Measurements from ENCODE around the gene RFX1. TPM values are rescaled to one million over a fixed set of nuclear protein-coding genes. Genes with fewer than 3 reads are reported as not detected.
"Not testable (repeated sequence)": the region's sequence is repeated elsewhere in the genome, so short reads cannot be mapped to it uniquely, and the experiment has no call there.

RFX1 gene
- total RNA-seq, 4 donors from 2014 or later, result 6.8 to 13.2 (median 10.1) TPM

GRCh38 chr19:14022469-14022868 lies 16.3 kb upstream of the RFX1 start:
- no peaks in the 10 kb centered on the region for H3K27me3 ChIP-seq
- no peak overlapping the region for H3K27ac ChIP-seq
- H3K4me3 ChIP-seq, result no peak overlapping the region
- DNase-seq (ENCODE audit: low spot score in 2 of 2), result no peak
- H3K4me1 ChIP-seq, result no peaks in the 10 kb centered on the region
- WGBS, result 70% methylated on average over 4 of the region's 4 CpGs
- H3K9me3 ChIP-seq, result no peaks in the 10 kb centered on the region
- TF ChIP-seq POLR2A (IDR thresholded peaks at IDR 0.05) (no peak), CTCF (IDR thresholded peaks at IDR 0.05) (no peak), POLR2AphosphoS5 (IDR thresholded peaks at IDR 0.05) (no peak), EP300 (IDR thresholded peaks at IDR 0.05) (no peak)
- H3K36me3 ChIP-seq, result no peaks in the 10 kb centered on the region

- Histone ChIP-seq H3K36me3 (no peaks in the 10 kb centered on the region), H3K27me3 (no peaks in the 10 kb centered on the region), H3K4me3 (no peak overlapping the region), H3K4me1 (no peaks in the 10 kb centered on the region), H3K9me3 (no peaks in the 10 kb centered on the region), H3K27ac (no peak overlapping the region)
- TF ChIP-seq POLR2AphosphoS5 (IDR thresholded peaks at IDR 0.05), result no peak
- TF ChIP-seq POLR2A (IDR thresholded peaks at IDR 0.05), result no peak
- TF ChIP-seq CTCF (IDR thresholded peaks at IDR 0.05), result no peak
- TF ChIP-seq EP300 (IDR thresholded peaks at IDR 0.05), result no peak
- WGBS, result 72% methylated on average over 5 of the region's 5 CpGs
- DNase-seq (ENCODE audit: low spot score in 2 of 2), result no peak
Observed at GRCh38 chr19:14021474-14021873, 15.4 kb upstream of the RFX1 start.

- not testable (repeated sequence) for DNase-seq (ENCODE audit: low spot score in 2 of 2); H3K36me3 ChIP-seq; H3K27me3 ChIP-seq; H3K4me1 ChIP-seq; H3K9me3 ChIP-seq; H3K4me3 ChIP-seq; H3K27ac ChIP-seq
- WGBS, result 89% methylated on average over 3 of the region's 3 CpGs
Observed at GRCh38 chr19:14019739-14020138, 13.6 kb upstream of the RFX1 start.

GRCh38 chr19:14019100-14019499 lies 13.0 kb upstream of the RFX1 start:
- TF ChIP-seq POLR2AphosphoS5 (IDR thresholded peaks at IDR 0.05) (no peak), POLR2A (IDR thresholded peaks at IDR 0.05) (no peak), EP300 (IDR thresholded peaks at IDR 0.05) (no peak), CTCF (IDR thresholded peaks at IDR 0.05) (no peak)
- DNase-seq (ENCODE audit: low spot score in 2 of 2), result no peak
- Histone ChIP-seq H3K4me3 (no peak overlapping the region), H3K36me3 (no peaks in the 10 kb centered on the region), H3K4me1 (no peaks in the 10 kb centered on the region), H3K9me3 (no peaks in the 10 kb centered on the region), H3K27me3 (no peaks in the 10 kb centered on the region), H3K27ac (no peak overlapping the region)
- 76% methylated on average over 6 of the region's 6 CpGs for WGBS

- no peaks in the 10 kb centered on the region for H3K36me3 ChIP-seq
- DNase-seq (ENCODE audit: low spot score in 2 of 2), result no peak
- H3K4me1 ChIP-seq, result no peaks in the 10 kb centered on the region
- no peaks in the 10 kb centered on the region for H3K27me3 ChIP-seq
- no peak overlapping the region for H3K4me3 ChIP-seq
- H3K9me3 ChIP-seq, result no peaks in the 10 kb centered on the region
- WGBS, result 71% methylated on average over 8 of the region's 8 CpGs
- H3K27ac ChIP-seq, result no peak overlapping the region
- TF ChIP-seq POLR2A (IDR thresholded peaks at IDR 0.05) (no peak), EP300 (IDR thresholded peaks at IDR 0.05) (no peak), POLR2AphosphoS5 (IDR thresholded peaks at IDR 0.05) (no peak), CTCF (IDR thresholded peaks at IDR 0.05) (no peak)
Observed at GRCh38 chr19:14015524-14016035, 9.5 kb upstream of the RFX1 start.

GRCh38 chr19:14012378-14012915 lies 6.3 kb upstream of the RFX1 start:
- Histone ChIP-seq H3K36me3 (no peaks in the 10 kb centered on the region), H3K4me1 (no peaks in the 10 kb centered on the region), H3K4me3 (no peak overlapping the region), H3K27me3 (no peaks in the 10 kb centered on the region), H3K9me3 (no peaks in the 10 kb centered on the region), H3K27ac (no peak overlapping the region)
- no peak for DNase-seq (ENCODE audit: low spot score in 2 of 2)
- WGBS, result 70% methylated on average over 2 of the region's 2 CpGs
- TF ChIP-seq POLR2A (IDR thresholded peaks at IDR 0.05) (no peak), CTCF (IDR thresholded peaks at IDR 0.05) (no peak), EP300 (IDR thresholded peaks at IDR 0.05) (no peak), POLR2AphosphoS5 (IDR thresholded peaks at IDR 0.05) (no peak)

Measured in suprapubic skin (tissue), 4 donors.